Amniotic epithelial cell (primary cell): Measurements from ENCODE around the gene MCF2L2.

Experiments used
- DNase-seq: peaks from one replicate; pipeline ENCODE4 v3.0.0-alpha.2; 2010; ENCODE audit warnings: low read depth

Gene MCF2L2

DNA sequence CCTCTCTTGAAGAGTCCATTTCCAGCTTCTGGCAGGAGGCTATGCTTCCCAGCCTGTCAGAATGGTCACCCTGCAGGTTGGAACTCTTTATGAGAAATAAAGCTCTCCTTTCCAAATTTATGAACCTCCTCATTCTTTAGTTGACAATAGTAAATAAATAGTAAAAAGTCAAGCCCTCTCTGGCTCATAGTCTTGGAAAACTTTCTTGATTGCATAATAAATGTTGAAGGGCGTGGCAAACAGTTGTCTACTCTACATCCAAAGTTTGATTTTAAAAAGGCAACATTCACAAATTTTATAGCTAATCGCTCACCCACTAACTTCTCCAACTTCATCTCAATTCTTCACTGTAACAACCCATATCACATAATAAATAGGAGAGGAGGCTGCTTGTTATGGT lies 58.8 kb downstream of the MCF2L2 start:
- DNase-seq = no peak

DNA sequence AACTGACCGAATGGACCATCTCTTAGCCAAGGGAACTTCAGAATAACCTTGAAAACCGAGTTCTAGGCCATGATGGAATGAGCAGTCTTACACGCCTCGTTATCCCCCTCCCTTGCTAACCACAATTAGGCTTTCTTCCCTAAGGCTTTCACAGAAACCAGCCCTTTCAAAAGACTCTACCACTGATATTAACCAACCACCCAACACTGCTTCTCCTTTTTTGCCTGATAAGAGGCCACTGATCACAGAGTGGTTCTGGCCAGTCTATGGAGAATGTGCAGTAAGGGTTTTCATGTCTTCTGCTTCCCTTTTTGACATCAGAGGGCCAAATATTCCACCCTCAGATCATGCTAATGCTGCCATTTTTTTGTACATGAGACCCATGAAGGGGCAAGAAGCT lies 59.3 kb downstream of the MCF2L2 start:
- DNase-seq = no peak

DNA sequence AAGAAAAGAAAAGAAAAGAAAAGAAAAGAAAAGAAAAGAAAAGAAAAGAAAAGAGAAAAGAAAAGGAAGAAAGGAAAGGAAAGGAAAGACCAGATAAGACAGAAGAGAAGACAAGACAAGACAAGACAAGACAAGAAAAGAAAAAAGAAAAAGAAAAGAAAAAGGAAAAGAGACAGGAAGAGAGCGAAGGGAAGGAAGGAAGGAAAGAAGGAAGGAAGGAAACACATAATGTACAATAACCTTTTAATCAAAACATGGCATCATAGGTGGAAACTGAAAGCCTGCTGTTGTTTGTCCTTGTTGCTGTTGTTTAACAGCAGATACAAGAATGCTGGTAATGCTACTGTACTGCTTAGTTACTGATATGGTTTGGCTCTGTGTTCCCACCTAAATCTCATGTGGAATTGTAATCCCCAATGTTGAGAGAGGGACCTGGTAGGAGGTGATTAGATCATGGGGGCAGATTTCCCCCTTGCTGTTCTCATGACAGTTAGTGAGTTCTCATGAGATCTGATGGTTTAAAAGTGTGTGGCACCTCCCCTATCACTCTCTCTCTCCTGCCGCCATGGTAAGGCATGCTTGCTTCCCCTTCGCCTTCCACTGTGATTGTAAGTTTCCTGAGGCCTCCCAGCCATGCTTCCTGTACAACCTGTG lies 67.3 kb downstream of the MCF2L2 start:
- no peak for DNase-seq

GRCh38 chr3:183359036-183359435 lies 69.4 kb downstream of the MCF2L2 start:
- peak; percentile 12 for DNase-seq

DNA sequence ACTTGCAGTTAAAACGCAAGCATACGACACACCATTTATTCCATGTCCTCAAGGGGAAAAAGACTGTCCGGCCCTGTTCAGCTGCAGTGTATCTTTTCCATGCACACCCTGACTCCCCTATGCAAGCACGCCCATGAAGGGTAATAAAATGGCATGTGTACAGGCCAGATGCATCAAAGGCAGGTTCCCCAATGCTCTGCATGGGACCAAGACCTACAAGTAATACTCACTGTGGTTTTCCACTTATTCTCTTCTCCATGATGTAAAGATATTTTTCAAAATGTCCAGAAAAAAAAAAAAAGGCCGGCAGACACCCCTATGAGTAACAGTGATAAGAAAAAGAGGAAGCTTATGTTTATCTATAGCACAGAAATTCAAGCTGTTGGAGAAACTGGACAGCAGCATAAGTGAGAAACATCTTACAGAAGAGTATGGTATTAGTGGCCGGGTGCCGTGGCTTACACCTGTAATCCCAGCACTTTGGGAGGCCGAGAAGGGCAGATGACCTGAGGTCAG lies 70.8 kb downstream of the MCF2L2 start:
- peak; percentile 27 for DNase-seq

DNA sequence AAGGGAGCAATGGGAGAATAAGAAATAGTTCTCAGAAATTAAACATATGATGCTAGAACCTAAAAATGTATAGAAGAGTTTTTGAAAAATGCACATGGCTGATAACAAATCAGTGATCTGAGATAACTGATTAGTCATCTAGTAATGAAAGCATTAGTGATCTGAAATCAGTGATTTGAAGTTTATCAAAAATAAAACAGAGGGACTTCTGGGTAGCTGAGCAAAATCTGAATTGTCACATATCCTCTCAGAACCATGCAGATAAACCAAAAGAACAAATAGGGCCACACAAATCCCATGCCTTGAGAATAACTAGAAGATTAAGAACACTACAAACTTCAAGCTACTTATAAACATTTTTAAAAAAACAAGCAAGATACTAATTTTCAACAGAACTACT lies 71.5 kb downstream of the MCF2L2 start:
- DNase-seq = no peak

- DNase-seq = no peak
Measured at GRCh38 chr3:183354874-183355273, 73.5 kb downstream of the MCF2L2 start.

DNA sequence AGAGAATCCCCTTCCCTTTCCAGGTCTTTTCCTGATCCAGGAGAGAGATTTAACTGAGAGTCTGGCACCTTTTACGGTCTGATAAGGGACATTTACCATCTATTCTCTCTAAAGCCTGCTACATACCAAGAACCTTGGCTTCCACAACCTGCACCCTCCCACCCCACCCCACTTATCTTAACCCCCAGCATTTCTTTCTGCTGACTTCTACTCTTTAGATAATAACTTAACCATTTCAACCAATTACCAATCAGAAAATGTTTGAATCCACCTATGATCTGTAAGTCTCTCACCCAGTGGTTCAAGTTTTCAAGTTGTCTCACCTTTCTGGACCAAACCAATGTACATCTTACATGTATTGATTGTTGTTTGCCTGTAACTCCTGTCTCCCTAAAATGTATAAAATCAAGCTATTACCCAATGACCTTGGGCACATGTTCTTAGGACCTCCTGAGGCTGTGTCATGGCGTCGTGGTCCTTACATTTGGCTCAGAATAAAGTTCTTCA lies 74.0 kb downstream of the MCF2L2 start:
- DNase-seq = no peak

DNA sequence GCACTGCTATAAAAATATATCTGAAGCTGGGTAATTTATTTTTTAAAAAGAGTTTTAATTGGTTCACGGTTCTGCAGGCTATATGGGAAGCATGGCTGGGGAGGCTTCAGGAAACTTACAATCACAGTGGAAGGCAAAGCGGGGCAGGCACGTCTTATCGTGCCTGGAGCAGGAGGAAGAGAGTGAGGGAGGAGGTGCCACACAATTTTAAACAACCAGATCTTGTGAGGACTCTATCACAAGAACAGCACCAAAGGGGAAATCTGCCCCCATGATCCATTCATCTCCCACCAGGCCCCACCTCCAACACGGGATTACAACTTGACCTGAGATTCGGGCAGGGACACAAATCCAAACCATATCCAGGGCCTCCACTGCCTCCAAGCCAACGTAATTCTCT lies 75.0 kb downstream of the MCF2L2 start:
- no peak for DNase-seq

- no peak for DNase-seq
Measured at GRCh38 chr3:183350164-183350563, 78.3 kb downstream of the MCF2L2 start.

- DNase-seq = no peak
Measured at GRCh38 chr3:183349421-183350157, 78.8 kb downstream of the MCF2L2 start.

- no peak for DNase-seq
Measured at GRCh38 chr3:183342824-183343223, 85.6 kb downstream of the MCF2L2 start.

DNA sequence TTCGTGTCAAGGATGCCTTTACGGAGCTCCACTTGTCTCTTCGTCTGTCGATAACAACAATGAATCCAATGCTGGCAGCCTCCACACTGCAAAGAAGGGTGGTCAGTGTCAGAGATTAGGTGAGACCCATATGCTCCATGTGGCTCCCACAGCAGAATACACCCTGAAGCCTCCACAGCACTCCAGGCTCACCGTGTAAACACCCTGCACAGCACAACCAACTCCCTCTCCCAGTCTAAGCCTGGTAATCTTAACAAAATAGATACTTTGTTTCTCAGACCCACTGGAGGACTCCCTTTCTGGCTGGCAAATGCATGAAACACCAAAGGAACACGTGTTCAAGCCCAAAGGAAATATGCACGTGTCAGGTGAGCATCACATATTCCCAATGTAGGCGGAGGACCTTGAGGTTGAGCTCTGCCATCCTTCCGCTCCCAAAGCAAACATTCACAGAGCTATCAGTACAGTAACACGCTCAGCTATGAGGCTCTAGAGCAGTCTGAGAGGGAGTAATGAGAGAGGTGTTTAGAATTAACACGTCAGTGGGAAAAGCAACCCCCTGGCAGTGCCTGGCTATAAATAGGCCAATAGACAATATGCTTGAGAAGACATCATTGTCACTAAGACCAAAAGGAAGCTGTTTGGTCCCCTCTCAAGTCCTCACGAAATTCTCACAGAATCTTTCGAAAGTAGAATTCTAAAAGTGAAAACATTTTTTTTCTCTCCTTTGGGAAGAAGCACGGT lies 86.7 kb downstream of the MCF2L2 start:
- DNase-seq = no peak

- no peak for DNase-seq
Measured at GRCh38 chr3:183340222-183340621, 88.2 kb downstream of the MCF2L2 start.

GRCh38 chr3:183339461-183340086 lies 88.8 kb downstream of the MCF2L2 start:
- DNase-seq = no peak

DNA sequence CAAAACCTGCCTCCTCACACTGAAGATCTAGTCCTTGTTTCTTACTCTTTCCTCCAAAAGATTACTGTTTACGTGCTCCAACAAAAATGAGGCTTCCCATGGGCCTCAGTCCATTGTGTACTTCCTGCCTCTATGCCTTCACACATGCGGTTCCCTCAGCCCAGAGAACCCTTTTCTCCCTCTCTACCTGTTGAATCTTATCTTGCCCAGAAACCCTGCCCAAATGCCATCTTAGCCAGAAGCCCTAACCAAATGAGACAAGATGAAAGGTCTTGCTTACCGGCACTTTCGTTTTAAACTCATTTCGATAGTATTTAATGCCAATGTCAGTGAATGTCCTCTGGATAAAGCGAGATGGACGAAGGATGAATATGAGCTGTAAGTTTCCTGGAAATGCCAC lies 89.9 kb downstream of the MCF2L2 start:
- DNase-seq = no peak

- no peak for DNase-seq
Measured at GRCh38 chr3:183332487-183332886, 95.9 kb downstream of the MCF2L2 start.

DNA sequence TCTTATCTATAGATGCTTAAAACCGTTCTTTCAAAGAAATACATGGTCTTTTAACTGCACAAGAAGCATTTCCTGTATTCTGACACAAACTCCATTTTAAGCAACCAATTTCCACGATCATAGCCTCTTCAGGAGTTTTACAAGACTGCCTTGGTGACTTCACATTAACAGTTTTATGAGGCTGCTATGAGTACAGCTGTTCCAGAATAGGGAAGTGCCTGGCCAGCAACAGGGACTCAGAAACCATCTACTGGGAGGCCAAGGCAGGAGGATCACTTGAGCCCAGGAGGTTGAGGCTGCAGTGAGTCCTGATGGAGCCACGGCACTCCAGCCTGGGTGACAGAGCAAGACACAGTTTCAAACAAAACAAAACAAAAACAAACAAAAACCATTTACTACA lies 96.9 kb downstream of the MCF2L2 start:
- no peak for DNase-seq

- no peak for DNase-seq
Measured at GRCh38 chr3:183330881-183331280, 97.5 kb downstream of the MCF2L2 start.

DNA sequence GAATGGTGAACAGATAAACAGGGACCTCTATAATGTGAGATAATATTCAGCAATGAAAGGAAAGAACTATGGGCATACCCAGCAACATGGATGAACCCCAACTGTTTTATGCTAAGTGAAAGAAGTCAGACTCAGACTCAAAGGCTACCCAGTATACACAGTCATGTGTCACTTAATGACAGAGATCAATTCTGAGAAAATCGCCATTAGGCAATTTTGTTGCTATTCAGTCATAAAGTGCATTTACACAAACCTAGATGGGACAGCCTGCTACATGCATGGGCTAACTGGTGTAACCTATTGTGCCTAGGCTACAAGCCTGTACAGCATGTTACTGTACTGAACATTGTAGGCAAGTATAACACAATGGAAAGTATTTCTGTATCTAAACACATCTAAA lies 98.9 kb downstream of the MCF2L2 start:
- no peak for DNase-seq

- DNase-seq = peak; percentile 74
Measured at GRCh38 chr3:183328823-183329222, 99.6 kb downstream of the MCF2L2 start.

- DNase-seq = no peak
Measured at GRCh38 chr3:183328164-183328563, 100.3 kb downstream of the MCF2L2 start.
